Activated T-cell treated with anti-CD3 and anti-CD28 coated beads for 1 hour (primary cell): Measurements from ENCODE around the gene STAC.
"Not testable (repeated sequence)": the region's sequence is repeated elsewhere in the genome, so short reads cannot be mapped to it uniquely, and the experiment has no call there.

Experiments
- DNase-seq: peaks from one replicate; pipeline ENCODE4 v3.0.0-alpha.2; 2020; ENCODE audit warnings: low read depth

Gene STAC

DNA sequence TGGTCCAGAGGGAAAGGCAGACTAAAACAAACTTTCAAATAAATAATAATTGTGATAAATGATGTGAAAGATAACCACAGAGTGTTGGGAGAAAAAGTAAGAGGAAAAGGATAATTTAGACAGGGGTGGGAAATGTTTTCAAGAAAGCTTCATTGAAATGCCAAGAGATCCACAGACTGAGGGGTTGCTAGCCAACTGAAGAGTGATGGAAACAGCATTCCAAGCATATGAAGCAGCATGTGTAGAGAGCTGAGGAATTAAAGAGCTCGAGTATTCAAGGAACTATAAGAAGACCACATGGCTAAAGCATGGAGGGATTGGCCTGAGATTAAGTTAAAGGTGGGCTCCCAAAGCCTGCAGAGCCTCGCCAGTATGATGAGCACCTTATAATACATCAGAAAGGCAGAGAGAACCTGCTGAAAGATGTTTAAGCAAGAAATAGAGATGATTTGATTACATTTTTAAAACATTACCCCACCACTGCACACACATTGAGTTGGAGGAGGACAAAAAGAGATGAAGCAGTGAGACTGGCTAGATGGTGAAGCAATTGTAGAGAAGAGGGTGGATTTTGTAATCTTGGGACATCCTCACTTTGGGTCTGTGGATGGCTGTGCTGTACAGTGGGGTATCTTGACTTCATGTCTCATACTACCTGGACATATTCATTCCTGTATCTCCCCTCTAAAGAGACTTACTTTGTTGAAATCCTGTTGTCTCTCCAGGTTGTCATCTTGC is 100.8 kb downstream of the STAC start:
- DNase-seq, result no peak

DNA sequence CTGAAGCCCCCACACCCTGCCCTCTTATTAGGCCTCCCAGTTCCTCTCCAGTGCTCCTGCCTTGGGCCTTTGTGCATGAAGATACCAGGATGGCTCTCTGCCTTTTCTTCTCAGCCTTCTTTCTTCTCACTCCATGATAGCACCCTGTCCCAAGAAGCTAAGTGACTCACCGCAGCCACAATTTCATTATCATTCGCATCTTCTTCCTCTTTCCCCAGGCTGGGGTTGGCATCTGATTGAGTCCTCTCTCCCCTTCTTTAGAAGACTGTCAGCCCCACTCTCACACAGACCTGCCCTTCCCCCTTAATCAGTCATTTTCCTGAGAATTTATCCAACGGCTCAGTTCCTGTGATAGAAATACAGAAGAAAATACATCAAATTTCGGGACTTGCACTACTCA is 102.0 kb downstream of the STAC start:
- DNase-seq, result no peak

DNA sequence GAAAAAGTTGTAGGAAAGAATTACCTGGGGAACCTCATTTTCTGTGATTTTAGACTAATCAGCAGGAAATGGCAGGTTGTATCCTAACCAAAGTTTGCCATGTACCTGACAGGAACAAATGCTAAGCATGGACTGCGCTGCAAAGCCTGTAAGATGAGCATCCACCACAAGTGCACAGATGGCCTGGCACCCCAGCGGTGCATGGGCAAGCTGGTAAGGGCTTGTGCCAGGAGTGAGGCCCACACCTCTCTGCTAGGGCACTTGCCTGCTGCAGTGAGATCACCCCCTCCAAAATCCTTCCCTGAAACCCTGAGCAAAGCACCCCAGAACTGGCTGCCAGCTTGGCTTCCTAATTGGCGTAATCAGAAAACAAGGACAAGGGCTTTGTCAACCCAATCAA is 102.6 kb downstream of the STAC start:
- no peak for DNase-seq

DNA sequence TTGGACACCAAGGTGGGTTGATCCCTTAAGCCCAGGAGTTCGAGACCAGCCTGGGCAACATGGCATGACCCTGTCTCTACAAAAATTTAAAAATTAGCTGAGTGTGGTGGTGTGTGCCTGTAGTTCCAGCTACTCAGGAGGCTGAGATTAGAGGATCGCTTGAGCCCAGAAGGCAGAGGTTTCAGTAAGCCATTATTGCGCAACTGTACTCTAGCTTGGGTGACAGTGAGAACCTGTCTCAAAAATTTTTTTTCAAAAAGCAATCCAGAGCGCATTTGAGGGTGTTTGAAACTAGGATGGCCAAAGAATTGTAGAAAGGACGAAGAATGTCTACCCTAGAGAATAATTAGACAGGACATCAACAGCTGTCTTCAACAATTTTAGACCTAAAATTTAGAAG is 103.4 kb downstream of the STAC start:
- DNase-seq, result no peak

DNA sequence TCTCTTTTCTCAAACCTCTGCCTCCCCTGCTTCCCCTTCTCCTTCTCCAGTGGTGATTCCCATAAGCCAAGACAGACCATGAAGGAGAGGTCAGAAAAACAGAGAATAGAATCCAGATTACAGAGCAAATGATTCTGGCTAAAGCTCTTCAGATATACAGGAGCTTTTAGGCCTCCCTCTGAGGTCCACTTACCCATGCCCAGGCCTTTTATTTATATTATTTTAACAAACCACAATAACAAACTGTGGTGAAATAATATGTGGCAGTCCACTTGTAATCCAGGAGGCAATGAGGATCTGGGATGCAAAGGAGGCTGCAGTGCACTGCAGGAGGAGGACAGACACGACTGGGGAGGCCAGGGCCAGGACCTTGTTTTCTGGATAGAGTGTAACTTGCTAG is 104.1 kb downstream of the STAC start:
- no peak for DNase-seq

DNA sequence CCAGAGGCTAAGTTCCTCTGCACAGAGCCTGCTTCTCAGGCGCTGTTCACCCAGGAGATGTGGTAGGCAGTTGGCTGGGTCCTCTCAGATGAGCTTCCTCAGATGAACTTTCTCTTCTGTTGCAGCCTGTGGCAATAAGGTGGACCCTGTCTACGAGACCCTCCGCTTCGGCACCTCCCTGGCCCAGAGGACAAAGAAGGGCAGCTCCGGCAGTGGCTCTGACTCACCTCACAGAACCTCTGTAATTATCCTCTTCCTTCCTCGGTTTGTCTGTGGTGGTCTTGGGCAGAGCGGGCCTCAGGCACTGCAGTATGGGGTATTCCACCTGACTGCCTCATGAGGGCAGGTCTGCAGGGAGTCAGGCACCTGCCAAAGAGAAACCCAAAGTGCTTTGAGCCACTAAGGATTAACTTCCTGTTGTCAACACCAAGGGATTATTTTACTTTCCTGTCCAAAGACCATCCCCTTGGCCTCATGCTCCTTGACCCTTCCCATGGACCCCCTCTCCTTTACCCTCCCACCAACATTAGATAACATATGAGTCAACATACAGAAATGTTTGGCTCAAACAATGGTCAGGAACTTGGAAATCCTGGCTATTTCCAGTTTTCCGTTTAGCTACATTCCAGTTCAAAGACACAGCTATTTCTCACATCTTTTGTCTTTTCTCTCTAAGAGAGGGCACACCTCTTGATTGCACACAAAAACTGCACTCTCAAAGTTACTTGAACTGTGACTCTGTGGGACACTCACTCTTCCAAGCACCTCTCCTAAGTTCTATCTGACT is 105.9 kb downstream of the STAC start:
- no peak for DNase-seq

DNA sequence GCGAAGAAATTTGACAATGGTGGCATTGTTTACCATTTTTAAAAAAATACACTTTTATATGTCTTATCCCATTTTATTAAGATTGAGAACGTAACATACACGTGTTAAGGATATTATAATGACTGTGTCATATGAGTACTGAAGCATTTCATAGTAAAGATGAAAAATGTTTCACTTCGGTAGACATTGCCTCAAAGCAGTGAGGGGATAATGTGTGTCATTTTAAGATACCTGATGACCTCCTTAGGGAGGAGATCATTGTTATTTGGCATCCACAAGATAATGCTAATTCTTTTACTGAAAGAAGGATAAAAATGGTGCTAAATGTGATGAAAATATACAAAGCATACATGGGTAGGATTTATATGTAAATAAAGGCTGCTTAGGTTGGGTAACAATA is 107.3 kb downstream of the STAC start:
- no peak for DNase-seq

DNA sequence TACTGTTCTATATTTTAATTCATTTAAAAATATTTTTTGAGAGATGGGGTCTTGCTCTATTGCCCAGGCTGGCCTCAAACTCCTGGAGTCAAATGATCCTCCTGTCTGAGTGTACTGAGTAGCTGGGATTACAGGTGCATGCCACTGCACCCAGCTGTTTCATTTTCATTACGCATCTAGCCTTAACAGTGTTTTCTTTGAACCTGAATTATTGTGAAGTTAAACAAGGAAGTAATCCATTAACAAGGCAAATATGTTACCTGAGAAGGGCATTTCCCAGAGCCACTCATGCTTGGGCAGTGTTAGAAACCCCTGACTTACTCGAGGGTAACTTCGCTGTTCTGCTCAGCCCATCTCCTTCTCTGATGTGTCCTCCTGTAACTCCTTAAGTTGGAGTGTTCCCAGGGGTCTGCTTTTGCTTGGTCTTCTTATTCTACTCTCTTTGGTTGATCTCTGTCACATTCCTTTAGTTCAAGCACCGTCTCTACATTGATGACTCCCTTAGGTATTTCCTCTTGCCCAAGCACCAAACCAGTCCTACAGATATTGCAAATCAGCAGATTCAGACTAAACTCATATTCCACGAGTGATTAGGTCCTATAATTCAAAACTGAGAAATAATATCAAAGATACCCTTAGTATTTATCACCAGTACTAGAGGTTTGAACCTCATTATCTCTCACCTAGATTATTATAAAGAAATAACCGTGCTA is 107.9 kb downstream of the STAC start:
- DNase-seq, result no peak

DNA sequence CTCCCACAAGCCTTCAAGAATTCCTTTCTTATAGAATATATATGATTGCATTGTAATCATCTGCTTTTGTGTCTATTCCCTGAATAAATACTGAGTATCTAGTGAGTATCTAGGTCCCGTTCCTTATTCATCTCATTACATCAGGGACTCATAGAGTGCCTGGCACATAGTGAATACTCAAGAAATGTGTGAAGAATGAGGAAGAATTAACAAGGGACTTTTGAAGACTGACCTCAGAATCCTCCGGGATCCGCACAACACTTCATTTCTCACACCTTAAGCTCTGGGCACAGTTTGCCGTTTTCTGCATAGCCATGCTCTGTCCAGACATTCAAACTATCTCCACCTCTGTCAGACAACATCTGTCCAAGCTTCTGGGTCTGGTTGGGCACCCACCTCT is 108.8 kb downstream of the STAC start:
- DNase-seq, result no peak

DNA sequence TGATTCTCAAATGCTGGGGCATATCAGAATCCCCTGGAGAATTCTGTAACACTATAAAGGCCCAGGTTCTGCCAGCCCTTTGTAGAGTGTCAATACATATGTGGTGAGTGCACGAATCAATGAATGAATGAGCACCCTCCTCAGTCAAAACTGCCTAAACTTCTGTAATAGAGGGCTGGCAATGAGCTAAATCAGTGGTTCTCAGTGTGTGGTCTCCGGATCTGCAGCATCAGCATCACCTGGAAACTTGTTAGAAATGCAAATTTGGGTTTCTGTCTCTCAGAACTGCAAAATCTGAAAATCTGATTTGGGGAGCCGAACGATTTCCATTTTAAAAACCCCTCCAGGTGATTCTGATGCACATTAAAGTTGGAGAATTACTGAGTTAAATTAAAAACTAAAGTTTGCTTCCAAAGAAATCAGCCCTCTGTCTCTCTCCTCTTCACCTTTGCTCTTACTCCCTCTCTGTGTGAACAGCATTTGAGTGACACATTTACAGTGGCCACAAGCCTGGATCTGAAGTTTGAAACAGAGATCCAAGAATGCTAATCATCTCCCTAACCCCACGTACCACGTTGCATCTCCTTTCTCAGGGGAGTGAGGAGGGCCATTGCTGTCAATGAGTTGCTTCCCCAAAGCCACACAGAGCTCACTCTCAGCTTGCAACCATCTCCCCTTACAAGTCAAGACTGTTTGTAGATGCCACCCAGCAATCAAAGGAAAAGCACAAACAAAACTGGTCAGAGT is 109.5 kb downstream of the STAC start:
- DNase-seq, result no peak

DNA sequence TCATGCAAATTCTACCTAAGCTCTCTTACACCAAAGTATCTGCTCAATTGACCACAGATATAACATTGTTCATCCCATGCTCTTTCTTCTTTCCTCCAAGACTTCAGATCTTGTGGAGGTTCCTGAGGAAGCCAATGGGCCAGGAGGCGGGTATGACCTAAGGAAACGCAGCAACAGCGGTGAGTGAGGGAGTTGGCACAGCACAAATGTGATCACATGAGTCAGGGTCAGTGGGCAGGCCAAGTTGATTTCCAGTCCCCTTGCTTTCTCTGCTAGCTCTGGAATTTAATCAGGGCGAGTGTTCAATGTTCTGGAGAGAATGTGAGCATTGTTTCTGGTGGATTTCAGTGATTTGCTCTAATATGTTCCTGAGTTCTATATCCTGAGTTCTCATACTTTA is 112.7 kb downstream of the STAC start:
- DNase-seq, result no peak

DNA sequence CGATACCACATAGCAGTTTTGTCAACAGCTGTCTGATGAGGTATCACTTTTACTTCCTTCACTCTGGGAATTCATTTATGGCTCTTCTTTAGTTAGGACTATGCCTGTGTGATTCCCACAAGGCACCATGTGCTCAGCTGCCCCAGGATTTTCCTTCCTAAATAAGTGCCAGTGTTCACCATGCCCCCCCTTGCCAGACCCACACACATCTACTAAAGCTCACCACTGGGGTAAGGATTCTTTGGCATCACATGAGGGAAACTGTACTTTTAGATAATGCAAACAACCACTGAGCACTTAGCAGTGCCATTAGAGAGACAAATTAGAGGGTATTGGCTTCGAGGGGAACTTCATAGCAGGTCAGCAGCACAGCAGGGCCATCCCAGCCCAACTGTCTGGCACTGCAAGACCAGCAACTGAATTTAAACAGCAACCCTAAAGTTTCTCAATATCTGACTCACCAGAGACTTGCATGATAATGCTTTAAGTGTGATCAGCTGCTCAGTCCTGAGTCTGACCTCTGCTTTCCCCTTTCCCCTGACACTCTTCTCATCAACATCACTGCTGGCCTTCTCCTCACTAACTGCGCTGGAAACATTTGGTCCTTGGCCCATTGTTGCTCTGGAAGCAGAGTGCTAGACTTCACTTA is 114.3 kb downstream of the STAC start:
- no peak for DNase-seq

DNA sequence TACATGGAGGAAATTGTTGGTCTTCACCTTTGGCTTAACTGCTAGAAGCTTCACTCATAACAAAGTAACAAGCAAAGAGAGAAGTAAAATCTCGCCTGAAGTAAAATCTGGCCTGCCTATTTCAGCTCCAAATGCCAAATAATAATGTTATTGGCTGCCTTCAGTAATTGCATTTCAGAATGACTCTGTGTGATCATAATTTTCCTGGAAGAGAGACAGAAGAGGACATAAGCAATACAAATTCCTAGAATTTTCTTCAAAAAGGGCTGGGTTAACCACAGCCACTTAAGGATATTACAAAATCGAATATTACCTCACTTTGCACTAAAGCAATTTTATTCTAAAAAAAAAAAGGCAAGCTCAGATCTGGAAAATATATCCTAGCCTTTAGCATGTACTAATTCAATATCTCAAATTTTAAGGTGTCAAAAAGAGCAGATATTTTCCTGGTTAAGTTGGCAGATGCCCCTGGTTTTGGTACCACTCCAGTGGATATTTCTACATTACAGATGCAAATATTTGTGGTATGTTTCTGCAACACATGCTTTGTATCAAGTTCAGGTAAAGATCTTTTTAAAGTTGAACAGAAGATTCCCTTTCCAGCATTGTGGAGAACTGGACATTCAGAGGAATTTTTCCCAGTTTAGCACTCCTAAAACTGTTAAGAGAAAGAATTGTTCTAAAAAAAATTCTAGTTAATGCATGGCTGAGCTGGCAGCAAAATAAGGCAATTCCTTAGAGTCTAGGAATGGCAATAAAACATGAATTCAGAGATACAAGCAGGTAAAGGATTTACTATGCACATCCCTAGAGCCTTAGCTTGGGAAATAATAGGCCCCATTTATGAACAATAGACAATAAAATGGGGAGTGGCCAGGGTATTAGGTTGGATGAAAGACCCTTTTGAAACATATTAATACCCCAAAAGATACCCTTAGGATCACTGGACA is 116.7 kb downstream of the STAC start:
- no peak for DNase-seq

DNA sequence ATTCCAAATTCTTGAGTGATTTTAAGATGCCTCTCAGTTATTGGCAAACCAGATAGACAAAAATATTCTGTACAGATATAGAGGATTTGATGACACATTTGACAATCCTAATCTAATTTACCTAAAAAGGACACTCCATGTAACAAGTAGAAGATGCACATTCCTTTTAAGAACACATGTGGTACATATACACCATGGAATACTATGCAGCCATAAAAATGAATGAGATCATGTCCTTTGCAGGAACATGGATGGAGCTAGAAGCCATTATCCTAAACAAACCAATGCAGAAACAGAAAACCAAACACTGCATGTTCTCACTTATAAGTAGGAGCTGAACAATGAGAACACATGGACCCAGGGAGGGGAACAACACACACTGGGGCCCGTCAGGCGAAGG is 119.7 kb downstream of the STAC start:
- not testable (repeated sequence) for DNase-seq

DNA sequence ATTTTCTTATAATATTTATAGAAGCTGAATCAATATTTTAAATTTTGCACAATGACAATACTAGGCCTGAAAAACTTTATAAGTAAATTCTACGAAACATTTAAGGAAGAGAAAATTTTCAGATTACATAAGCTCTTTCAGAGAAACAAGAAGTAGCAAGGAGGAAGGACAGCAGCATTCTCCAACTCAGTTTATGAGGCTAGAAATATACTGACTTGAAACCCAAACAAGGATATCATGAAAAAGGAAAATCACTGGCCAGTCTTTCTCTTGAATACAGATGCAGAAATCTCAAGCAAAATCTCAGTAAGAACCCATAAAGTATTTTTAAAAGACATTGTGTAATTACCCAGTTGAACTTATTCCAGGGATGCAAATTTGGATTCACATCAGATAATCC is 121.3 kb downstream of the STAC start:
- no peak for DNase-seq

DNA sequence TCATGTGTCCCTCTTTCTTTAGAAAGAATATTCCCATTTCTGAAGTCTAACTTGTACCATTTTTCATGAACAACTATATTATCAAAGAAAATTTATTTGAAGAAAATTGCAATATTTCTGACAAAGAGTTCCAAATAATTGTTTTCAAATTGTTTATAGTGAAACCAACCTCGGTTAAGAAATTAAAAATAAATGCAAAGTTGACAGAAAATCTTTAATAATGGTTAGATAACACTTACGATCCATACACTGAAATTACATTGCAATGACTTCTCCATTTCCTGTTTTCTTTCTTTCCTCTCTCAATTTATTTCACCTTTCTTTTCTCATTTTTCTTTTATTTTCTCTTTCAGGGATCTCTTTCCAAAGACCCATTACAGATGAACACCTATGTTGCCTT is 125.1 kb downstream of the STAC start:
- no peak for DNase-seq

DNA sequence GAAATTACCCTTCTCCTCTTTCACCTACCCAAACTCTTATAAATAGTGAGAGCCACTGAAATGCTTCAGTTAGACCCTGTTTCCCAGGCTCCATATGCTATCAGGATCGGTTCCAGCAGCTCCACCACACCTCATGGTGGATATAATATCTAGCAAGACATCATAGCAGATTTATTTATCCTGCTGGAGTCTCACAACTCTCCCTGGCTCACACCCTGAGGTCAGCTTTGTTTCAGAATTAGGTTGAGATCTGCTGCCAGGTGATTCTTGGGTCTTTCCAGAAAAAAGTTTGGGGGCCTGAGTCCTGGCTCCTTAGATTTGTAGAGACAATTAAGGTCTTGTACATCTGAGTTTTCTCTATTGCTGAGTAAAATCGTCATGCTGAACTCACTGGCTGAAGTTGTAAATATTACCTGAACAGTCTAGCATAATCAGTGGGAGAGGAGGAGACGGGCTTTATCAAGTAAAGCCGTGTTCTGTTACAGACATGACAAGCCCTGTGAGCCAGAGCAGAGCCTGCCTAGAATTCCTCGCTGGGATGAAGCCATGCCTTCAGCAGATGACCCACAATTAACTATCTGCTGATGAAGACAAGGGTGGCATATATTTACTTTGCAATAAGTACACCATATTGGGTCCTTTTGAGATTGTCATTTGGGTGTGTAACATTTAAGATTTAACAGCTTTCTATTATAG is 131.6 kb downstream of the STAC start:
- DNase-seq, result no peak

DNA sequence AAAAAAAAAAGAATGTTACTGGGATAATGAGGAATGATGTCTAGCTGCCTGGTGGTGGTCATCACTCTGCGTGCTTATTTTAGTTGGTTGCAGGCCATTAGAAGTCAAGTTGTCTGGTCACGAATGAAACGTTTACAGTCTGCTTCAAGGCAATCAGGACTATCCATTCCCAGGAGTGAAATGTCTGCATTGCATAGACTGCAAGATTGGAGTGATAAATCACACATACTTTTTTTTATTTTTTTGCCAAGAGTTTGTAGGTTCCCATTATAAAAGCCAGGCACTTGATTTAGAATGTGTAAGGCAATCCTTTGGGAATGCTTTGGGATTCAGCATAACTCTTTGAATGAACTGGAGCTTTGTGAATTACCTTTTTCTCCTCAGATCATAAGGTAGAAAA is 132.3 kb downstream of the STAC start:
- DNase-seq, result no peak

DNA sequence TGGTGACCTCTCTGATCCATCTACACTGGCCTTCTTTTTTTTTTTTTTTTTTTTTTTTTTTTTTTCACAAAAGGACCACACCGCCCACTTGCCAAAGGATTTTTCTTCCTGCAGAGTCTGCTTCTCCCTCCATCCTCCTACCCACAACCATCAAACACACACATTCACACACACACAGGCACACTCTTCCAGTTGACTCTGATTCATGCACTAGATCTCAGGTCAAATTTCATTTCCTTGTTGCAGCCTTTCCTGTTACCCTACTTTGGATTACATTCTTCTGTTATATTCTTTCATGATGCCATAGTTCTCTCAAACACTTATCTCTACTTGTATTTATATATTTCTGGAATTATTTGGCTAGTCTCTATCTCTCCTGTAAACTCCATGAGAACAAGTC is 133.9 kb downstream of the STAC start:
- no peak for DNase-seq

DNA sequence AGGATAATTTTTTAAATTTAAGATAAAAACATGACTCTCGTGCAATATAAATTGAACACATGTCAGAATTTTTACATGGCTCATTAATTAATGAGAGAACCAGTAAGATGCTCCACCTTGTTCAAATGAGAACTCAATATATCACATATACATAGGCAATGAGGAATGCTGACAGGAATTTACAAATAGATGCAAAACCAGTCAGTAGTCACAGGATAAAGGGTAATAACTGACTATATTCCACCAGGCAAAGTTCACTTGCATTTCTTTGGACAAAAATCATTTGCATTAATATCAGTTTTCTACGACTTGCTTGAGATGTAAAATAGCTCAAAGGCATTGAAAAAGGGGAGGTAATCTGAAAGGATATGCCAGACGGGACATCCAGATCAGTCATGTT is 139.4 kb downstream of the STAC start:
- DNase-seq, result no peak
